Ascending aorta (tissue), 2 donors: ENCODE measurements around the gene PCED1A. TPM values are rescaled to one million over a fixed set of nuclear protein-coding genes. Genes with fewer than 3 reads are reported as not detected.

Source experiments
- DNase-seq, 2 donors: peaks; one replicate each; pipeline ENCODE4 v3.0.0-alpha.2; 2019; ENCODE audit warnings: low spot score in 2 of 2
- H3K27ac ChIP-seq, 2 donors: fragments of 200-600 bp; sonication (generic); one replicate each; pipeline ENCODE4 v1.5.1; 2016 to 2017; ENCODE audit warnings: mild to moderate bottlenecking in 1 of 2
- H3K27me3 ChIP-seq: fragments of 200-600 bp; sonication (generic); one replicate; pipeline ENCODE4 v1.5.1; 2017
- H3K36me3 ChIP-seq, 2 donors: fragments of 200-600 bp; sonication (generic); one replicate each; pipeline ENCODE4 v1.5.1; 2016
- H3K4me1 ChIP-seq, 2 donors: fragments of 200-600 bp; sonication (generic); one replicate each; pipeline ENCODE4 v1.5.1; 2016 to 2017; ENCODE audit warnings: mild to moderate bottlenecking in 1 of 2
- H3K4me3 ChIP-seq, 2 donors: fragments of 200-600 bp; sonication (generic); one replicate each; pipeline ENCODE4 v1.5.1; 2016 to 2017; ENCODE audit warnings: mild to moderate bottlenecking in 1 of 2
- H3K9me3 ChIP-seq, 2 donors: fragments of 200-600 bp; sonication (generic); one replicate each; pipeline ENCODE4 v1.5.1; 2016
- intact Hi-C: fragments of 100-400 bp; cut with DNase I; formaldehyde crosslinking; loops from one replicate; pipeline ENCODE4 v1.15.1; 2023
- total RNA-seq: library from RNA; depleted of rRNA; stranded (reverse); fragments of >200 nt; gene quantifications from one replicate; pipeline ENCODE4 v1.1.0, GENCODE V29; 2016
- TF ChIP-seq, protein P1 (sequence below), 3 experiments: fragments of 200-600 bp in 2 of 3; fragments of 450-650 bp in 1 of 3; sonication (generic) in 2 of 3; IDR thresholded peaks; one replicate each; pipeline ENCODE4 v1.5.1; 2016 to 2019; ENCODE audit warnings: antibody characterized with exemption in 3 of 3, mild to moderate bottlenecking in 1 of 3, moderate library complexity in 1 of 3

Gene PCED1A
- total RNA-seq, 1 donor from 2014 or later = 49.7 TPM

- H3K4me3 ChIP-seq = no peak overlapping the region
- TF ChIP-seq, protein P1, sequence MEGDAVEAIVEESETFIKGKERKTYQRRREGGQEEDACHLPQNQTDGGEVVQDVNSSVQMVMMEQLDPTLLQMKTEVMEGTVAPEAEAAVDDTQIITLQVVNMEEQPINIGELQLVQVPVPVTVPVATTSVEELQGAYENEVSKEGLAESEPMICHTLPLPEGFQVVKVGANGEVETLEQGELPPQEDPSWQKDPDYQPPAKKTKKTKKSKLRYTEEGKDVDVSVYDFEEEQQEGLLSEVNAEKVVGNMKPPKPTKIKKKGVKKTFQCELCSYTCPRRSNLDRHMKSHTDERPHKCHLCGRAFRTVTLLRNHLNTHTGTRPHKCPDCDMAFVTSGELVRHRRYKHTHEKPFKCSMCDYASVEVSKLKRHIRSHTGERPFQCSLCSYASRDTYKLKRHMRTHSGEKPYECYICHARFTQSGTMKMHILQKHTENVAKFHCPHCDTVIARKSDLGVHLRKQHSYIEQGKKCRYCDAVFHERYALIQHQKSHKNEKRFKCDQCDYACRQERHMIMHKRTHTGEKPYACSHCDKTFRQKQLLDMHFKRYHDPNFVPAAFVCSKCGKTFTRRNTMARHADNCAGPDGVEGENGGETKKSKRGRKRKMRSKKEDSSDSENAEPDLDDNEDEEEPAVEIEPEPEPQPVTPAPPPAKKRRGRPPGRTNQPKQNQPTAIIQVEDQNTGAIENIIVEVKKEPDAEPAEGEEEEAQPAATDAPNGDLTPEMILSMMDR (IDR thresholded peaks at IDR 0.05) = no peak
- intact Hi-C loops = loop anchor here (10.0 kb wide), 1 partner anchor 195 kb away; the partner anchor contains the start of genes GNRH2 and MRPS26
- H3K9me3 ChIP-seq = no peaks in the 10 kb centered on the region
- no peaks in the 10 kb centered on the region for H3K27me3 ChIP-seq
- DNase-seq = no peak
- no peaks in the 10 kb centered on the region for H3K4me1 ChIP-seq
- H3K27ac ChIP-seq = no peak overlapping the region
- H3K36me3 ChIP-seq = no peaks in the 10 kb centered on the region
Observed at GRCh38 chr20:2849529-2849928, 9.1 kb upstream of the PCED1A start.

GRCh38 chr20:2847802-2848201 lies 7.3 kb upstream of the PCED1A start:
- DNase-seq = no peak
- H3K9me3 ChIP-seq = no peaks in the 10 kb centered on the region
- TF ChIP-seq, protein P1 (IDR thresholded peaks at IDR 0.05) = no peak
- no peaks in the 10 kb centered on the region for H3K36me3 ChIP-seq
- H3K4me1 ChIP-seq = no peaks in the 10 kb centered on the region
- H3K27me3 ChIP-seq = no peaks in the 10 kb centered on the region
- no peak overlapping the region for H3K4me3 ChIP-seq
- intact Hi-C loops = loop anchor here (10.0 kb wide), 1 partner anchor 197 kb away; the partner anchor contains the start of genes GNRH2 and MRPS26
- no peak overlapping the region for H3K27ac ChIP-seq

GRCh38 chr20:2846698-2847097 lies 6.2 kb upstream of the PCED1A start:
- Histone ChIP-seq H3K27me3 (no peaks in the 10 kb centered on the region), H3K27ac (no peak overlapping the region), H3K4me3 (no peak overlapping the region), H3K9me3 (no peaks in the 10 kb centered on the region), H3K4me1 (peaks cover 2% of the 10 kb centered on the region in 2 donors), H3K36me3 (no peaks in the 10 kb centered on the region)
- intact Hi-C loops = loop anchor here (10.0 kb wide), 1 partner anchor 198 kb away; the partner anchor contains the start of genes GNRH2 and MRPS26
- no peak for DNase-seq
- TF ChIP-seq, protein P1 (IDR thresholded peaks at IDR 0.05) = no peak

DNA sequence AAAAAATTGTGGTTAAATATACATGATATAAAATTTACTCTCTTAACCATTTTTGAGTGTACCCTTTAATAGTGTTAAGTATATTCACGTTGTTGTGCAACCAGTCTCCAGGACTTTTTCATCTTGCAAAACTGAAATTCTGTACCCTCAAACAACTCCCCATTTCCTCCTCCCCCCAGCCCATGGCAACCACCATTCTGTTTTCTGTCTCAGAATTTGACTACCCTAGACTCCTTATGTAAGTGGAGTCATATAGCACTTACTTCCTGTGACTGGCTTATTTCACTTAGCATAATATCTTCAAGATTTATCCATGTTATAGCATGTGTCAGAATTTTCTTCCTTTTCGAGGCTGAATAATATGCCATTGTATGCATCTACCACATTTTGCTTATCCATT lies 5.2 kb upstream of the PCED1A start:
- no peaks in the 10 kb centered on the region for H3K36me3 ChIP-seq
- no peak for DNase-seq
- H3K9me3 ChIP-seq = no peaks in the 10 kb centered on the region
- no peak overlapping the region for H3K4me3 ChIP-seq
- intact Hi-C loops = loop anchor here (10.0 kb wide), 1 partner anchor 199 kb away; the partner anchor contains the start of genes GNRH2 and MRPS26
- H3K4me1 ChIP-seq = peaks cover 5% of the 10 kb centered on the region in 2 donors
- no peak overlapping the region for H3K27ac ChIP-seq
- TF ChIP-seq, protein P1 (IDR thresholded peaks at IDR 0.05) = no peak
- no peaks in the 10 kb centered on the region for H3K27me3 ChIP-seq

GRCh38 chr20:2840967-2841531 lies 594 bp upstream of the PCED1A start:
- no peaks in the 10 kb centered on the region for H3K36me3 ChIP-seq
- no peaks in the 10 kb centered on the region for H3K27me3 ChIP-seq
- peaks cover 5% of the 10 kb centered on the region in 2 donors for H3K4me1 ChIP-seq
- H3K27ac ChIP-seq = peak overlapping the region; percentile 86 to 89
- peak in 1 of 2 donors; percentile 88 for DNase-seq
- TF ChIP-seq, protein P1 (IDR thresholded peaks at IDR 0.05) = no peak
- peak overlapping the region; percentile 73 to 87 for H3K4me3 ChIP-seq
- H3K9me3 ChIP-seq = no peaks in the 10 kb centered on the region
- intact Hi-C loops = loop anchor here (1.0 to 10.0 kb wide), 5 partner anchors 32 to 204 kb away; partner anchors contain the start of genes EBF4, GNRH2, MRPS26 and NOP56
